ENCODE measurements around the gene TFR2.
"Not testable (repeated sequence)": the region's sequence is repeated elsewhere in the genome, so short reads cannot be mapped to it uniquely, and the experiment has no call there.

TFR2 gene

GRCh38 chr7:100679129-100679926 lies 38.0 kb upstream of the TFR2 start:
- Histone ChIP-seq H3K27ac (peak overlapping the region in 9 of 21 experiments; percentile 21 to 65 (median 41)), H3K4me3 (no peak overlapping the region)

GRCh38 chr7:100678291-100678984 lies 37.1 kb upstream of the TFR2 start:
- H3K4me3 ChIP-seq: no peak overlapping the region
- H3K27ac ChIP-seq: peak overlapping the region in 2 of 21 experiments; percentile 22 to 41

GRCh38 chr7:100677308-100678267 lies 36.2 kb upstream of the TFR2 start:
- Histone ChIP-seq H3K27ac (peak overlapping the region in 4 of 21 experiments; percentile 20 to 100 (median 96)), H3K4me3 (no peak overlapping the region)

GRCh38 chr7:100676501-100677306 lies 35.4 kb upstream of the TFR2 start:
- H3K4me3 ChIP-seq: peak overlapping the region in 5 of 7 experiments; percentile 66 to 97 (median 91)
- peak overlapping the region; percentile 26 to 100 (median 99) for H3K27ac ChIP-seq

GRCh38 chr7:100675581-100676350 lies 34.4 kb upstream of the TFR2 start:
- Histone ChIP-seq H3K27ac (peak overlapping the region; percentile 67 to 100 (median 99)), H3K4me3 (peak overlapping the region; percentile 66 to 98 (median 91))

GRCh38 chr7:100675105-100675451 lies 33.7 kb upstream of the TFR2 start:
- Histone ChIP-seq H3K4me3 (peak overlapping the region; percentile 66 to 98 (median 91)), H3K27ac (peak overlapping the region; percentile 67 to 100 (median 99))

GRCh38 chr7:100674411-100675104 lies 33.2 kb upstream of the TFR2 start:
- H3K4me3 ChIP-seq: peak overlapping the region; percentile 66 to 98 (median 91)

GRCh38 chr7:100673942-100674410 lies 32.6 kb upstream of the TFR2 start:
- Histone ChIP-seq H3K27ac (peak overlapping the region; percentile 79 to 100 (median 99)), H3K4me3 (peak overlapping the region; percentile 66 to 98 (median 91))

More at GRCh38 chr7:100674411-100675104, 33.2 kb upstream of the TFR2 start:
- peak overlapping the region; percentile 79 to 100 (median 99) for H3K27ac ChIP-seq

- H3K4me3 ChIP-seq: peak within 1 kb of the TSS; percentile 66 to 98 (median 91)
- peak within 1 kb of the TSS; percentile 79 to 100 (median 99) for H3K27ac ChIP-seq
Observed at GRCh38 chr7:100673302-100673941, 32.1 kb upstream of the TFR2 start, which contains the start of gene GNB2. GNB2 (plus strand) TSS chr7:100673740; CDS start chr7:100676266, 2,526 bp downstream.

- H3K4me3 ChIP-seq: no peak overlapping the region
Observed at GRCh38 chr7:100671353-100672327, 30.3 kb upstream of the TFR2 start.

GRCh38 chr7:100670074-100670473 lies 28.7 kb upstream of the TFR2 start:
- Histone ChIP-seq H3K27ac (no peak overlapping the region), H3K4me3 (no peak overlapping the region)

More at GRCh38 chr7:100671353-100672327, 30.3 kb upstream of the TFR2 start:
- H3K27ac ChIP-seq: no peak overlapping the region

- not testable (repeated sequence) for H3K27ac ChIP-seq, H3K4me3 ChIP-seq
Observed at GRCh38 chr7:100669106-100669505, 27.8 kb upstream of the TFR2 start.

- H3K4me3 ChIP-seq: no peak overlapping the region
- H3K27ac ChIP-seq: no peak overlapping the region
Observed at GRCh38 chr7:100668069-100668449, 26.7 kb upstream of the TFR2 start.

GRCh38 chr7:100667331-100668068 lies 26.1 kb upstream of the TFR2 start:
- Histone ChIP-seq H3K4me3 (no peak overlapping the region), H3K27ac (no peak overlapping the region)

GRCh38 chr7:100665168-100665726 lies 23.9 kb upstream of the TFR2 start:
- Histone ChIP-seq H3K27ac (no peak overlapping the region), H3K4me3 (no peak overlapping the region)
